WTC11 (cell line): ENCODE measurements around the gene HPCAL1. TPM values are rescaled to one million over a fixed set of nuclear protein-coding genes. Genes with fewer than 3 reads are reported as not detected.

Source experiments
- ATAC-seq: fragments of 200-7000 bp; cut with Tn5 transposase; 2 replicates; pipeline ENCODE4 v1.10.0; 2021; ENCODE audit warnings: mild to moderate bottlenecking, moderate library complexity
- CTCF ChIA-PET: fragments of 300-600 bp; sonication (Branson Sonifier 250); formaldehyde crosslinking; loops from one replicate; lab custom pipeline; 2021; ENCODE audit warnings: antibody characterized with exemption; lab: Charles Lee
- POLR2A ChIA-PET: fragments of 350-600 bp; sonication (Branson Sonifier 250); formaldehyde crosslinking; loops from one replicate; lab custom pipeline; 2021; ENCODE audit warnings: antibody characterized with exemption; lab: Charles Lee
- DNase-seq: peaks from one replicate; pipeline ENCODE4 v3.0.0; 2021; ENCODE audit warnings: low spot score
- H3K27ac Mint-ChIP-seq: 2 replicates; pipeline ENCODE4 v1.8.0; 2021; ENCODE audit warnings: mixed read lengths
- H3K27me3 Mint-ChIP-seq: 2 replicates; pipeline ENCODE4 v1.8.0; 2021; ENCODE audit warnings: low read depth, mild to moderate bottlenecking, moderate library complexity, mixed read lengths
- H3K36me3 Mint-ChIP-seq: 2 replicates; pipeline ENCODE4 v1.8.0; 2021; ENCODE audit warnings: mixed read lengths
- H3K4me1 Mint-ChIP-seq: 2 replicates; pipeline ENCODE4 v1.8.0; 2022; ENCODE audit warnings: mixed read lengths
- H3K4me3 Mint-ChIP-seq: 2 replicates; pipeline ENCODE4 v1.8.0; 2021; ENCODE audit warnings: mild to moderate bottlenecking, moderate library complexity, mixed read lengths
- H3K9me3 Mint-ChIP-seq: 2 replicates; pipeline ENCODE4 v1.8.0; 2021; ENCODE audit warnings: mixed read lengths
- ATF3 ChIP-seq: sonication (generic); formaldehyde crosslinking; conservative IDR thresholded peaks from 2 replicates; pipeline ENCODE4 v1.8.1; 2022; ENCODE audit warnings: mild to moderate bottlenecking, missing genetic modification reagents
- CDX4 ChIP-seq: fragments of 250-450 bp; sonication (Bioruptor Pico); IDR thresholded peaks from 2 replicates; pipeline ENCODE4 v1.9.0; 2021; ENCODE audit warnings: moderate library complexity, mild to moderate bottlenecking, inconsistent platforms, borderline replicate concordance
- E2F5 ChIP-seq: sonication (generic); formaldehyde crosslinking; IDR thresholded peaks from 2 replicates; pipeline ENCODE4 v1.8.1; 2022; ENCODE audit warnings: mild to moderate bottlenecking, moderate library complexity, missing genetic modification reagents
- FOXJ3 ChIP-seq: sonication (generic); formaldehyde crosslinking; IDR thresholded peaks from 2 replicates; pipeline ENCODE4 v1.9.0; 2021; ENCODE audit warnings: missing genetic modification reagents, mild to moderate bottlenecking, borderline replicate concordance
- HMGA2 ChIP-seq: fragments of 250-450 bp; sonication (Bioruptor Pico); IDR thresholded peaks from 2 replicates; pipeline ENCODE4 v1.4.0; 2021; ENCODE audit warnings: mild to moderate bottlenecking, moderate library complexity
- HMGXB4 ChIP-seq: sonication (generic); formaldehyde crosslinking; IDR thresholded peaks from 2 replicates; pipeline ENCODE4 v1.8.1; 2023; ENCODE audit warnings: mild to moderate bottlenecking, moderate library complexity, missing genetic modification reagents
- KAT7 ChIP-seq: sonication (generic); formaldehyde crosslinking; IDR thresholded peaks from 2 replicates; pipeline ENCODE4 v1.8.1; 2023; ENCODE audit warnings: missing genetic modification reagents, mild to moderate bottlenecking, borderline replicate concordance
- MLX ChIP-seq: sonication (generic); formaldehyde crosslinking; IDR thresholded peaks from 2 replicates; pipeline ENCODE4 v1.8.1; 2023; ENCODE audit warnings: mild to moderate bottlenecking, missing genetic modification reagents, moderate library complexity
- NFATC4 ChIP-seq: fragments of 250-450 bp; sonication (Bioruptor Pico); IDR thresholded peaks from 2 replicates; pipeline ENCODE4 v1.9.0; 2021; ENCODE audit warnings: mild to moderate bottlenecking
- RORB ChIP-seq: fragments of 250-450 bp; sonication (Bioruptor Pico); IDR thresholded peaks from 2 replicates; pipeline ENCODE4 v1.9.0; 2021; ENCODE audit warnings: mild to moderate bottlenecking
- SMAD4 ChIP-seq: sonication (generic); formaldehyde crosslinking; IDR thresholded peaks from 2 replicates; pipeline ENCODE4 v1.8.0; 2022; ENCODE audit warnings: mild to moderate bottlenecking, missing genetic modification reagents
- ZNF416 ChIP-seq: fragments of 250-450 bp; sonication (Bioruptor Pico); IDR thresholded peaks from 2 replicates; pipeline ENCODE4 v1.9.0; 2021; ENCODE audit warnings: mild to moderate bottlenecking, inconsistent platforms
- ZNF532 ChIP-seq: fragments of 250-450 bp; sonication (Bioruptor Pico); IDR thresholded peaks from 2 replicates; pipeline ENCODE4 v1.9.0; 2021; ENCODE audit warnings: mild to moderate bottlenecking, borderline replicate concordance
- ZSCAN18 ChIP-seq: fragments of 250-450 bp; sonication (Bioruptor Pico); IDR thresholded peaks from 2 replicates; pipeline ENCODE4 v2.1.2; 2022; ENCODE audit warnings: mild to moderate bottlenecking, moderate library complexity
- total RNA-seq: library from RNA; stranded (reverse); gene quantifications from 3 replicates; pipeline ENCODE4 v1.2.3, GENCODE V29; 2021

Gene HPCAL1
- total RNA-seq, 1 experiment from 2014 or later = 11.8 TPM

- H3K27ac Mint-ChIP-seq = no peak overlapping the region
- no peak overlapping the region for H3K4me3 Mint-ChIP-seq
- DNase-seq = no peak
- ChIA-PET POLR2A (no interaction called here), CTCF (no interaction called here)
- H3K36me3 Mint-ChIP-seq = no peaks in the 10 kb centered on the region
- no peaks in the 10 kb centered on the region for H3K9me3 Mint-ChIP-seq
- H3K27me3 Mint-ChIP-seq = no peaks in the 10 kb centered on the region
- no peak for ATAC-seq
- H3K4me1 Mint-ChIP-seq = peaks cover 39% of the 10 kb centered on the region
- TF ChIP-seq ZNF416 (CRISPR knock-in tag) (no peak), E2F5 (CRISPR knock-in tag) (no peak), HMGA2 (CRISPR knock-in tag) (no peak), SMAD4 (CRISPR knock-in tag) (no peak), HMGXB4 (CRISPR knock-in tag) (no peak)
Observed at GRCh38 chr2:10385933-10386773, 83.4 kb downstream of the HPCAL1 start.

- no peak for ATAC-seq
- Mint-ChIP-seq H3K9me3 (no peaks in the 10 kb centered on the region), H3K27me3 (no peaks in the 10 kb centered on the region), H3K4me3 (no peak overlapping the region), H3K36me3 (no peaks in the 10 kb centered on the region)
- DNase-seq = no peak
- TF ChIP-seq CDX4 (CRISPR knock-in tag) (no peak), FOXJ3 (CRISPR knock-in tag) (no peak), MLX (CRISPR knock-in tag) (no peak), ATF3 (CRISPR knock-in tag) (no peak), ZSCAN18 (CRISPR knock-in tag) (no peak), RORB (CRISPR knock-in tag) (no peak), SMAD4 (CRISPR knock-in tag) (no peak), KAT7 (CRISPR knock-in tag) (no peak), NFATC4 (no peak), ZNF532 (CRISPR knock-in tag) (no peak)
- TF ChIP-seq, all 79 proteins: peak for 0
- no peak overlapping the region for H3K27ac Mint-ChIP-seq
- POLR2A ChIA-PET = no interaction called here
- CTCF ChIA-PET = no interaction called here
- H3K4me1 Mint-ChIP-seq = peaks cover 30% of the 10 kb centered on the region
Observed at GRCh38 chr2:10387033-10387432, 84.3 kb downstream of the HPCAL1 start.
